A549 treated with Mapracorat at 1 μM for 4 hours (cell line): ENCODE data around the gene MITF. TPM values are rescaled to one million over a fixed set of nuclear protein-coding genes. Genes with fewer than 3 reads are reported as not detected.

ENCODE experiments used
- total RNA-seq: library from RNA; stranded (reverse); fragments of 200-300 nt; extraction: Qiagen RNA extraction; gene quantifications from 5 replicates; pipeline ENCODE4 v1.2.3, GENCODE V29; 2022

MITF gene
- 4.7 to 8.7 TPM (median 6.1 TPM) in 5 replicates for total RNA-seq

GRCh38 chr3:69739204-69740102 is at the start of gene MITF:
Gene MITF, plus strand, starts transcription at chr3:69739464. Its CDS starts 134 bp downstream, at chr3:69739598.

GRCh38 chr3:69999140-70000027 is 260.1 kb downstream of the MITF start, which contains the start of gene SAMMSON:
Gene SAMMSON, plus strand, starts transcription at chr3:69999733.

